Measurements from ENCODE around the gene UBN2. TPM values are rescaled to one million over a fixed set of nuclear protein-coding genes. Genes with fewer than 3 reads are reported as not detected.

Gene UBN2
- total RNA-seq, 4 donors from 2014 or later: 19.9 to 33.7 (median 24.7) TPM

GRCh38 chr7:139286144-139286543 lies 55.1 kb downstream of the UBN2 start:
- WGBS, 2 donors: 97 to 100% methylated on average over 6 of the region's 6 CpGs
- intact Hi-C loops (cut with DNase I): no loop called here
- DNase-seq: no peak
- Histone ChIP-seq H3K4me3 (replicated peaks in 1 of 3) (no peak overlapping the region), H3K4me1 (peaks cover 0 to 6% of the 10 kb centered on the region in 2 donors), H3K36me3 (peaks cover 16 to 23% of the 10 kb centered on the region in 2 donors), H3K9me3 (no peaks in the 10 kb centered on the region), H3K27ac (no peak overlapping the region), H3K27me3 (no peaks in the 10 kb centered on the region)
- TF ChIP-seq POLR2A (IDR thresholded peaks at IDR 0.05) (no peak), CTCF (IDR thresholded peaks at IDR 0.05) (no peak)

- Histone ChIP-seq H3K4me3 (replicated peaks in 1 of 3) (no peak overlapping the region), H3K27ac (no peak overlapping the region), H3K36me3 (peaks cover 0 to 10% of the 10 kb centered on the region in 2 donors), H3K9me3 (no peaks in the 10 kb centered on the region), H3K27me3 (no peaks in the 10 kb centered on the region), H3K4me1 (peaks cover 0 to 3% of the 10 kb centered on the region in 2 donors)
- intact Hi-C loops (cut with DNase I): no loop called here
- WGBS, 2 donors: 77 to 78% methylated on average over 7 of the region's 7 CpGs
- TF ChIP-seq POLR2A (IDR thresholded peaks at IDR 0.05) (no peak), CTCF (IDR thresholded peaks at IDR 0.05) (no peak)
- no peak for DNase-seq
Measured at GRCh38 chr7:139292821-139293220, 61.8 kb downstream of the UBN2 start.

GRCh38 chr7:139293534-139293933 lies 62.5 kb downstream of the UBN2 start:
- Histone ChIP-seq H3K36me3 (peaks cover 0 to 10% of the 10 kb centered on the region in 2 donors), H3K27me3 (no peaks in the 10 kb centered on the region), H3K9me3 (no peaks in the 10 kb centered on the region), H3K27ac (no peak overlapping the region), H3K4me3 (replicated peaks in 1 of 3) (no peak overlapping the region), H3K4me1 (no peaks in the 10 kb centered on the region)
- TF ChIP-seq CTCF (IDR thresholded peaks at IDR 0.05) (no peak), POLR2A (IDR thresholded peaks at IDR 0.05) (no peak)
- WGBS, 2 donors: 89 to 90% methylated on average over 2 of the region's 2 CpGs
- DNase-seq: no peak
- intact Hi-C loops (cut with DNase I): no loop called here

- DNase-seq: no peak
- no peak for TF ChIP-seq CTCF (IDR thresholded peaks at IDR 0.05)
- no peak for TF ChIP-seq POLR2A (IDR thresholded peaks at IDR 0.05)
- Histone ChIP-seq H3K4me1 (no peaks in the 10 kb centered on the region), H3K4me3 (replicated peaks in 1 of 3) (no peak overlapping the region), H3K9me3 (no peaks in the 10 kb centered on the region), H3K27me3 (no peaks in the 10 kb centered on the region), H3K36me3 (peaks cover 0 to 10% of the 10 kb centered on the region in 2 donors), H3K27ac (no peak overlapping the region)
- intact Hi-C loops (cut with DNase I): no loop called here
- WGBS, 2 donors: 98 to 99% methylated on average over 4 of the region's 4 CpGs
Measured at GRCh38 chr7:139294241-139294640, 63.2 kb downstream of the UBN2 start.

GRCh38 chr7:139294951-139295575 lies 64.0 kb downstream of the UBN2 start:
- no peaks in the 10 kb centered on the region for H3K9me3 ChIP-seq
- peaks cover 0 to 10% of the 10 kb centered on the region in 2 donors for H3K36me3 ChIP-seq
- no peaks in the 10 kb centered on the region for H3K27me3 ChIP-seq
- no peak for DNase-seq
- H3K4me3 ChIP-seq (replicated peaks in 1 of 3): no peak overlapping the region
- H3K4me1 ChIP-seq: no peaks in the 10 kb centered on the region
- 94 to 96% methylated on average over 6 of the region's 6 CpGs for WGBS, 2 donors
- intact Hi-C loops (cut with DNase I): no loop called here
- no peak overlapping the region for H3K27ac ChIP-seq
- TF ChIP-seq CTCF (IDR thresholded peaks at IDR 0.05) (no peak), POLR2A (IDR thresholded peaks at IDR 0.05) (no peak)

Measured in thyroid gland (tissue), 4 donors.